ENCODE data around the gene NR1H3. TPM values are rescaled to one million over a fixed set of nuclear protein-coding genes. Genes with fewer than 3 reads are reported as not detected.

The NR1H3 gene
- polyA plus RNA-seq, 3 donors, result 4.4 to 20.3 (median 9.3) TPM

GRCh38 chr11:47268448-47269001 is 10.7 kb downstream of the NR1H3 start:
- Histone ChIP-seq H3K27ac (ENCODE audit: low read depth in 1 of 2, low read length in 2 of 2) (peak overlapping the region; percentile 96), H3K4me3 (replicated peaks in 1 of 3; ENCODE audit: low read depth in 2 of 3, low read length in 3 of 3) (peak overlapping the region in 2 of 3 experiments; percentile 63 to 80), H3K36me3 (replicated peaks in 1 of 2; ENCODE audit: control insufficient read depth in 1 of 2, insufficient read depth in 2 of 2, low read length in 2 of 2) (peaks cover under 1% of the 10 kb centered on the region in 2 donors), H3K4me2 (replicated peaks; ENCODE audit: extremely low read depth, low read length, poor library complexity, severe bottlenecking) (peak overlapping the region; percentile 85), H3K79me2 (ENCODE audit: insufficient read depth, low read length) (peaks cover 36% of the 10 kb centered on the region), H3K27me3 (ENCODE audit: control insufficient read depth in 2 of 2, insufficient read depth in 2 of 2, low read length in 2 of 2) (no peaks in the 10 kb centered on the region), H3K4me1 (ENCODE audit: control insufficient read depth in 1 of 2, insufficient read depth in 2 of 2, low read length in 2 of 2) (peaks cover 53 to 58% of the 10 kb centered on the region in 2 donors), H4K20me1 (ENCODE audit: insufficient read depth, low read length) (peaks cover 31% of the 10 kb centered on the region), H3K9me3 (replicated peaks in 1 of 2; ENCODE audit: control insufficient read depth in 1 of 2, insufficient read depth in 1 of 2, low read length in 2 of 2) (no peaks in the 10 kb centered on the region), H3K9ac (ENCODE audit: insufficient read depth, low read length, poor library complexity, severe bottlenecking) (peak overlapping the region; percentile 80), H2AFZ (ENCODE audit: insufficient read depth, low read depth, low read length, poor library complexity, severe bottlenecking) (peak overlapping the region; percentile 86)
- no peak for TF ChIP-seq CTCF (IDR thresholded peaks at IDR 0.05)
- H3K27ac Mint-ChIP-seq, result peak overlapping the region; percentile 96 to 100 (median 98)
- DNase-seq, result no peak
- peaks cover 0 to 3% (median 1%) of the 10 kb centered on the region in 3 donors for H3K27me3 Mint-ChIP-seq (ENCODE audit: low read depth in 3 of 3)
- no peaks in the 10 kb centered on the region for H3K9me3 Mint-ChIP-seq
- peaks cover 55% of the 10 kb centered on the region for H3K4me1 Mint-ChIP-seq
- peaks cover 0 to under 1% of the 10 kb centered on the region in 2 donors for H3K36me3 Mint-ChIP-seq
- H3K4me3 Mint-ChIP-seq, result peak overlapping the region; percentile 83 to 93
- intact Hi-C loops (cut with micrococcal nuclease), result loop anchor here (1.0 to 5.0 kb wide), 5 partner anchors 19 to 159 kb away; partner anchors contain the start of genes ARFGAP2 (in 2 of the 2), DDB2 (in 2 of the 2) and PSMC3 (in 1 of the 2)
- 25% methylated on average over 12 of the region's 13 CpGs for WGBS (ENCODE audit: insufficient coverage)

GRCh38 chr11:47269002-47269828 is 11.4 kb downstream of the NR1H3 start:
- Histone ChIP-seq H3K4me2 (replicated peaks; ENCODE audit: extremely low read depth, low read length, poor library complexity, severe bottlenecking) (peak overlapping the region; percentile 85), H3K36me3 (replicated peaks in 1 of 2; ENCODE audit: control insufficient read depth in 1 of 2, insufficient read depth in 2 of 2, low read length in 2 of 2) (peaks cover 7 to 8% of the 10 kb centered on the region in 2 donors), H4K20me1 (ENCODE audit: insufficient read depth, low read length) (peaks cover 38% of the 10 kb centered on the region), H3K9me3 (replicated peaks in 1 of 2; ENCODE audit: control insufficient read depth in 1 of 2, insufficient read depth in 1 of 2, low read length in 2 of 2) (no peaks in the 10 kb centered on the region), H2AFZ (ENCODE audit: insufficient read depth, low read depth, low read length, poor library complexity, severe bottlenecking) (peak overlapping the region; percentile 86), H3K4me1 (ENCODE audit: control insufficient read depth in 1 of 2, insufficient read depth in 2 of 2, low read length in 2 of 2) (peaks cover 53 to 58% of the 10 kb centered on the region in 2 donors), H3K9ac (ENCODE audit: insufficient read depth, low read length, poor library complexity, severe bottlenecking) (peak overlapping the region; percentile 80), H3K79me2 (ENCODE audit: insufficient read depth, low read length) (peaks cover 43% of the 10 kb centered on the region), H3K27ac (ENCODE audit: low read depth in 1 of 2, low read length in 2 of 2) (peak overlapping the region; percentile 96), H3K27me3 (ENCODE audit: control insufficient read depth in 2 of 2, insufficient read depth in 2 of 2, low read length in 2 of 2) (no peaks in the 10 kb centered on the region), H3K4me3 (replicated peaks in 1 of 3; ENCODE audit: low read depth in 2 of 3, low read length in 3 of 3) (peak overlapping the region; percentile 63 to 95 (median 80))
- Mint-ChIP-seq H3K9me3 (no peaks in the 10 kb centered on the region), H3K4me1 (peaks cover 55% of the 10 kb centered on the region), H3K27me3 (ENCODE audit: low read depth in 3 of 3) (peaks cover 0 to 3% (median 1%) of the 10 kb centered on the region in 3 donors), H3K36me3 (peaks cover under 1 to 8% of the 10 kb centered on the region in 2 donors), H3K4me3 (peak overlapping the region; percentile 83 to 93), H3K27ac (peak overlapping the region; percentile 96 to 100 (median 98))
- peak; percentile 23 for TF ChIP-seq CTCF (IDR thresholded peaks at IDR 0.05)
- WGBS (ENCODE audit: insufficient coverage), result 0% methylated on average over 42 of the region's 52 CpGs
- peak; percentile 88 to 91 (median 90) for DNase-seq
- intact Hi-C loops (cut with micrococcal nuclease), result loop anchor here (1.0 to 5.0 kb wide), 5 partner anchors 20 to 158 kb away; partner anchors contain the start of genes ARFGAP2 (in 2 of the 2), DDB2 (in 2 of the 2) and PSMC3 (in 1 of the 2)

Data from CD14-positive monocyte (primary cell).